Ascending aorta (tissue), 2 donors: ENCODE measurements around the gene REXO1. TPM values are rescaled to one million over a fixed set of nuclear protein-coding genes. Genes with fewer than 3 reads are reported as not detected.

ENCODE experiments used
- DNase-seq, 2 donors: peaks; one replicate each; pipeline ENCODE4 v3.0.0-alpha.2; 2019; ENCODE audit warnings: low spot score in 2 of 2
- H3K27ac ChIP-seq, 2 donors: fragments of 200-600 bp; sonication (generic); one replicate each; pipeline ENCODE4 v1.5.1; 2016 to 2017; ENCODE audit warnings: mild to moderate bottlenecking in 1 of 2
- H3K27me3 ChIP-seq: fragments of 200-600 bp; sonication (generic); one replicate; pipeline ENCODE4 v1.5.1; 2017
- H3K36me3 ChIP-seq, 2 donors: fragments of 200-600 bp; sonication (generic); one replicate each; pipeline ENCODE4 v1.5.1; 2016
- H3K4me1 ChIP-seq, 2 donors: fragments of 200-600 bp; sonication (generic); one replicate each; pipeline ENCODE4 v1.5.1; 2016 to 2017; ENCODE audit warnings: mild to moderate bottlenecking in 1 of 2
- H3K4me3 ChIP-seq, 2 donors: fragments of 200-600 bp; sonication (generic); one replicate each; pipeline ENCODE4 v1.5.1; 2016 to 2017; ENCODE audit warnings: mild to moderate bottlenecking in 1 of 2
- H3K9me3 ChIP-seq, 2 donors: fragments of 200-600 bp; sonication (generic); one replicate each; pipeline ENCODE4 v1.5.1; 2016
- CTCF ChIP-seq, 3 experiments: fragments of 200-600 bp in 2 of 3; fragments of 450-650 bp in 1 of 3; sonication (generic) in 2 of 3; IDR thresholded peaks; one replicate each; pipeline ENCODE4 v1.5.1; 2016 to 2019; ENCODE audit warnings: antibody characterized with exemption in 3 of 3, mild to moderate bottlenecking in 1 of 3, moderate library complexity in 1 of 3
- intact Hi-C: fragments of 100-400 bp; cut with DNase I; formaldehyde crosslinking; loops from one replicate; pipeline ENCODE4 v1.15.1; 2023
- total RNA-seq: library from RNA; depleted of rRNA; stranded (reverse); fragments of >200 nt; gene quantifications from one replicate; pipeline ENCODE4 v1.1.0, GENCODE V29; 2016

The REXO1 gene
- total RNA-seq, 1 donor from 2014 or later: 45.1 TPM

GRCh38 chr19:1783874-1784273 lies 64.4 kb downstream of the REXO1 start:
- intact Hi-C loops: no loop called here
- H3K9me3 ChIP-seq: peaks cover 8 to 14% of the 10 kb centered on the region in 2 donors
- DNase-seq: no peak
- TF ChIP-seq CTCF (IDR thresholded peaks at IDR 0.05): no peak
- no peaks in the 10 kb centered on the region for H3K36me3 ChIP-seq
- no peak overlapping the region for H3K27ac ChIP-seq
- no peaks in the 10 kb centered on the region for H3K4me1 ChIP-seq
- H3K4me3 ChIP-seq: no peak overlapping the region
- peaks cover 3% of the 10 kb centered on the region for H3K27me3 ChIP-seq

GRCh38 chr19:1783354-1783753 lies 64.9 kb downstream of the REXO1 start:
- Histone ChIP-seq H3K4me3 (no peak overlapping the region), H3K4me1 (no peaks in the 10 kb centered on the region), H3K9me3 (peaks cover 8 to 14% of the 10 kb centered on the region in 2 donors), H3K27me3 (no peaks in the 10 kb centered on the region), H3K36me3 (no peaks in the 10 kb centered on the region), H3K27ac (no peak overlapping the region)
- no peak for TF ChIP-seq CTCF (IDR thresholded peaks at IDR 0.05)
- intact Hi-C loops: no loop called here
- no peak for DNase-seq

GRCh38 chr19:1782521-1782920 lies 65.8 kb downstream of the REXO1 start:
- peaks cover 8 to 14% of the 10 kb centered on the region in 2 donors for H3K9me3 ChIP-seq

GRCh38 chr19:1780272-1780958 lies 67.9 kb downstream of the REXO1 start:
- peaks cover 10% of the 10 kb centered on the region for H3K27me3 ChIP-seq
- H3K4me1 ChIP-seq: peaks cover 0 to 2% of the 10 kb centered on the region in 2 donors
- DNase-seq: no peak
- peaks cover 8 to 14% of the 10 kb centered on the region in 2 donors for H3K9me3 ChIP-seq
- no peak for TF ChIP-seq CTCF (IDR thresholded peaks at IDR 0.05)
- H3K36me3 ChIP-seq: no peaks in the 10 kb centered on the region
- intact Hi-C loops: no loop called here
- no peak overlapping the region for H3K27ac ChIP-seq
- H3K4me3 ChIP-seq: no peak overlapping the region

More at GRCh38 chr19:1782521-1782920, 65.8 kb downstream of the REXO1 start:
- no peak overlapping the region for H3K27ac ChIP-seq
- no peaks in the 10 kb centered on the region for H3K36me3 ChIP-seq
- H3K27me3 ChIP-seq: no peaks in the 10 kb centered on the region
- TF ChIP-seq CTCF (IDR thresholded peaks at IDR 0.05): no peak
- no peaks in the 10 kb centered on the region for H3K4me1 ChIP-seq
- no peak overlapping the region for H3K4me3 ChIP-seq
- intact Hi-C loops: no loop called here
- DNase-seq: no peak

- no peak for TF ChIP-seq CTCF (IDR thresholded peaks at IDR 0.05)
- Histone ChIP-seq H3K9me3 (peaks cover 11 to 14% of the 10 kb centered on the region in 2 donors), H3K4me3 (no peak overlapping the region), H3K27me3 (peaks cover 16% of the 10 kb centered on the region), H3K27ac (no peak overlapping the region), H3K36me3 (no peaks in the 10 kb centered on the region), H3K4me1 (peaks cover 0 to 2% of the 10 kb centered on the region in 2 donors)
- no peak for DNase-seq
- intact Hi-C loops: no loop called here
Measured at GRCh38 chr19:1779574-1779973, 68.7 kb downstream of the REXO1 start.
